ENCODE data around the gene JAKMIP2. TPM values are rescaled to one million over a fixed set of nuclear protein-coding genes. Genes with fewer than 3 reads are reported as not detected.

The JAKMIP2 gene
- total and polyA plus RNA-seq, 9 donors, result 0.10 to 7.0 (median 0.24) TPM

DNA sequence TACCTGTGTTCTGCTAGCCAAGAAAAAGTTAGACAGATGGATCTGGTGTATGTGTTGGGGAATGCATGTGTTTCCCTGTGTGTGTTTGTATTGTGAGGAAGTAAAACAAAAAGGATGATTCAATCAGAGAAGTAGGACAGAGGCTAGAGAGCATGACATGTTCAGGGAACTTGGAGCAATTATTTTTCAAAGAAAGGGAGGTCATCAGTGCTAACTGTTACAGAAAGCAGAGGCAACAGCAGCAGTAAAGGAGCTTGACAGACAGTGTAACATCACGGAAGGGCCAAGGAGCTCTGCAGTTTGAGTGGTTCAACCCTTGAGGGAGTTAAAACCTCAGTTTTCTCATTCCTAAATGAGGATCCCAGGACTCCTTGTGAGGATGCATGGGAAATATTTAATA, 35.8 kb upstream of the JAKMIP2 start:
- DNase-seq, result no peak
- Histone ChIP-seq H3K36me3 (no peaks in the 10 kb centered on the region), H3K4me3 (no peak overlapping the region), H3K9me3 (no peaks in the 10 kb centered on the region), H3K27ac (no peak overlapping the region), H3K4me1 (ENCODE audit: insufficient read depth) (no peaks in the 10 kb centered on the region), H3K27me3 (no peaks in the 10 kb centered on the region)
- no peak for TF ChIP-seq EP300 (IDR thresholded peaks at IDR 0.05)
- TF ChIP-seq POLR2A (IDR thresholded peaks at IDR 0.05), result no peak
- TF ChIP-seq, protein P1, sequence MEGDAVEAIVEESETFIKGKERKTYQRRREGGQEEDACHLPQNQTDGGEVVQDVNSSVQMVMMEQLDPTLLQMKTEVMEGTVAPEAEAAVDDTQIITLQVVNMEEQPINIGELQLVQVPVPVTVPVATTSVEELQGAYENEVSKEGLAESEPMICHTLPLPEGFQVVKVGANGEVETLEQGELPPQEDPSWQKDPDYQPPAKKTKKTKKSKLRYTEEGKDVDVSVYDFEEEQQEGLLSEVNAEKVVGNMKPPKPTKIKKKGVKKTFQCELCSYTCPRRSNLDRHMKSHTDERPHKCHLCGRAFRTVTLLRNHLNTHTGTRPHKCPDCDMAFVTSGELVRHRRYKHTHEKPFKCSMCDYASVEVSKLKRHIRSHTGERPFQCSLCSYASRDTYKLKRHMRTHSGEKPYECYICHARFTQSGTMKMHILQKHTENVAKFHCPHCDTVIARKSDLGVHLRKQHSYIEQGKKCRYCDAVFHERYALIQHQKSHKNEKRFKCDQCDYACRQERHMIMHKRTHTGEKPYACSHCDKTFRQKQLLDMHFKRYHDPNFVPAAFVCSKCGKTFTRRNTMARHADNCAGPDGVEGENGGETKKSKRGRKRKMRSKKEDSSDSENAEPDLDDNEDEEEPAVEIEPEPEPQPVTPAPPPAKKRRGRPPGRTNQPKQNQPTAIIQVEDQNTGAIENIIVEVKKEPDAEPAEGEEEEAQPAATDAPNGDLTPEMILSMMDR (IDR thresholded peaks at IDR 0.05), result no peak
- intact Hi-C loops (cut with DNase I), result no loop called here
- WGBS, 3 donors, result 52 to 60% (median 57%) methylated on average over 1 of the region's 1 CpG

DNA sequence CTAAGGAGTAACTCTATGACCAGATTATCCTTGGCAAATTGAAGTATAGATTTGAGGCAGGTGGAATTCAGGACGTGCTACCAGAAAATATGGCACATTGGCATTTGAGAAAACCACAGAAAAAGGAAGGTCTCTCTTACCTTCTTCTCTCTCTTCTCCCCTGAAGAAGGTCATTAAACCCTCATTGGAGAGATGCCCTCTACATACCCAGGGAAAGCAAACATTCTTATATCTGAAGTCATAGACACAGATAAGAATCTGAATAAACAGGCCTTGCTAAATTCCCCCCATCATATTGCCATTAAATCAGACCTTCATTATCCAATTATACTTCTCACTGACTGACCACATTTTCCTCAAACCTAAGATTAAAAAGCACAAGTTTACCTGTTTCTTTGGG, 31.2 kb upstream of the JAKMIP2 start:
- intact Hi-C loops (cut with DNase I), result no loop called here
- Histone ChIP-seq H3K36me3 (no peaks in the 10 kb centered on the region), H3K27ac (no peak overlapping the region), H3K4me1 (ENCODE audit: insufficient read depth) (no peaks in the 10 kb centered on the region), H3K27me3 (no peaks in the 10 kb centered on the region), H3K9me3 (no peaks in the 10 kb centered on the region), H3K4me3 (no peak overlapping the region)
- WGBS, 3 donors, result 66 to 69% (median 66%) methylated on average over 1 of the region's 1 CpG
- no peak for DNase-seq
- no peak for TF ChIP-seq POLR2A (IDR thresholded peaks at IDR 0.05)
- TF ChIP-seq EP300 (IDR thresholded peaks at IDR 0.05), result no peak
- TF ChIP-seq, protein P1 (IDR thresholded peaks at IDR 0.05), result no peak

DNA sequence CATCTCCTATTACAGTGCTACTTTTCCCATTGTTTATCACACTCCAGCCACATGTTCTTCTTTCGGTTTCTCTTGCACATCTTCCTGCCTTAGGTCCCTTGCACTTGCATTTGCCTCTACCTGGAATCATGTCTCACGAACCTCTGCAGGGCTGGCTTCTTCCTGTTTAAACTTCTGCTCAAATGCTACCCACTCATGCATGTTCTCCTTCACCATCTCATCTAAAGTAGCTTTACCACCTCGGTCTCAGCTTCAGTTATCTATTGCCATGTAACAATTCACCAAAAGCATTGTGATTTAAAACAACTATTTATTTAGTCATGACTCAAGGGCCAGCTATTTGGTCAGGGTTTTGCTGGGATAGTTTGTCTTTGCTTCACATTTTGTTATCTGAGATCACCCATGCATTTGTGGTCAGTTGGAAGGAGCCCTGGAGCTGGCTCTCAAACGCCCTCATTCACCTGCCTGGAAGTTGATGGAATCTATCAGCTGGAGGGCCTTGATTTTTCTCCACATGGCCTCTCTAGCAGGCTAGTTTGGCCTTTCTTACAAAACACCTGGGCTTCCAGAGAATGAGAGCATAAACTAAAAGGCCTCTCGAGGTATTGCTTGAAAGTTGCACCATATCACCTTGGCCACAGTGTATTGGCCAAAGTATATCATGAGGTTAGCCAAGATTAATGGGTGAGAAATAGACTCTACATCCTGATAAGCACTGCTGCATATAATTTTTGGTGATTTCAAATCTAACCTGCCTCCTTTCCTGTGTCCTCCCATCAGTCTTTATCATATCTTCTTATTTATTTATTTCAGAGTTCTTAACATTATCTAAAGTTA, 27.5 kb upstream of the JAKMIP2 start:
- intact Hi-C loops (cut with DNase I), result no loop called here
- WGBS, 3 donors, result 59 to 69% (median 61%) methylated on average over 5 of the region's 5 CpGs

DNA sequence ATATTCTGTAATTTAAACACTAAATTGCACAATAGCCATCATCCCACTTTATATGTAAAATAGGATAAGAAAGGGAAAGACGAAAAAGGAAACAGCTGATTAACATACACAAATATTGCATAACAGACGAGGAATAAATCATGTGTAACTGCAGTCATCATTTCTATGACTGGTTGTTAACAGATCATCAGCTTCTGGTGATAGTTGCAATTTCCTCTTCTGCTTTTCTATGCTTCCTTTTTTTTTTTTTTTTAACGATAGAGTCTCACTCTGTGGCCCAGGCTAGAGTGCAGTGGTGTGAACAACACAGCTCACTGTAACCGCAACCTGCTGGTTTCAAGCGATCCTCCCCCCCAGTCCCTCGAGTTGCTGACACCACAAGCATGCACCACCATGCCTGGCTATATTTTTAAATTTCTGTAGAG, 22.5 kb upstream of the JAKMIP2 start:
- WGBS, 3 donors, result 75 to 86% (median 79%) methylated on average over 6 of the region's 6 CpGs
- TF ChIP-seq POLR2A (IDR thresholded peaks at IDR 0.05) (no peak), EP300 (IDR thresholded peaks at IDR 0.05) (no peak)
- TF ChIP-seq, protein P1 (IDR thresholded peaks at IDR 0.05), result no peak
- Histone ChIP-seq H3K9me3 (no peaks in the 10 kb centered on the region), H3K36me3 (no peaks in the 10 kb centered on the region), H3K4me1 (ENCODE audit: insufficient read depth) (no peaks in the 10 kb centered on the region), H3K27ac (no peak overlapping the region), H3K4me3 (no peak overlapping the region), H3K27me3 (no peaks in the 10 kb centered on the region)
- intact Hi-C loops (cut with DNase I), result no loop called here
- no peak for DNase-seq

More for the DNA sequence above, 27.5 kb upstream of the JAKMIP2 start:
- TF ChIP-seq POLR2A (IDR thresholded peaks at IDR 0.05), result no peak
- TF ChIP-seq, protein P1 (IDR thresholded peaks at IDR 0.05), result no peak
- H3K27me3 ChIP-seq, result no peaks in the 10 kb centered on the region
- no peaks in the 10 kb centered on the region for H3K9me3 ChIP-seq
- H3K4me1 ChIP-seq (ENCODE audit: insufficient read depth), result no peaks in the 10 kb centered on the region
- no peak overlapping the region for H3K4me3 ChIP-seq
- H3K27ac ChIP-seq, result no peak overlapping the region
- H3K36me3 ChIP-seq, result no peaks in the 10 kb centered on the region
- DNase-seq, result no peak

Data from ovary (tissue), 9 donors.